Hepatic stellate cell (primary cell): ENCODE measurements around the gene SPRR3.
"Not testable (repeated sequence)": the region's sequence is repeated elsewhere in the genome, so short reads cannot be mapped to it uniquely, and the experiment has no call there.

Experiments
- DNase-seq: peaks from one replicate; pipeline ENCODE4 v3.0.0; 2011; ENCODE audit warnings: low spot score

The SPRR3 gene

GRCh38 chr1:152983743-152984142 is 17.8 kb upstream of the SPRR3 start, which contains the start of gene SPRR1A:
SPRR1A (plus strand) TSS chr1:152984081; CDS start chr1:152985231, 1,150 bp downstream.
- no peak for DNase-seq

GRCh38 chr1:152986578-152986977 is 15.0 kb upstream of the SPRR3 start:
- DNase-seq = no peak

- no peak for DNase-seq
Observed at GRCh38 chr1:152993186-152993585, 8.4 kb upstream of the SPRR3 start.

GRCh38 chr1:152995842-152996241 is 5.7 kb upstream of the SPRR3 start:
- no peak for DNase-seq

- DNase-seq = no peak
Observed at GRCh38 chr1:152996633-152997400, 4.7 kb upstream of the SPRR3 start.

- no peak for DNase-seq
Observed at GRCh38 chr1:152997901-152998300, 3.6 kb upstream of the SPRR3 start.

- DNase-seq = no peak
Observed at GRCh38 chr1:152998476-152998875, 3.1 kb upstream of the SPRR3 start.

GRCh38 chr1:152999818-153000217 is 1.7 kb upstream of the SPRR3 start:
- no peak for DNase-seq

GRCh38 chr1:153000294-153000693 is 1.3 kb upstream of the SPRR3 start:
- DNase-seq = no peak

- not testable (repeated sequence) for DNase-seq
Observed at GRCh38 chr1:153011235-153011758, 9.7 kb downstream of the SPRR3 start.

- not testable (repeated sequence) for DNase-seq
Observed at GRCh38 chr1:153021829-153022228, 20.3 kb downstream of the SPRR3 start.

GRCh38 chr1:153022340-153022739 is 20.8 kb downstream of the SPRR3 start:
- not testable (repeated sequence) for DNase-seq

GRCh38 chr1:153023109-153023508 is 21.6 kb downstream of the SPRR3 start:
- no peak for DNase-seq

GRCh38 chr1:153024413-153024812 is 22.9 kb downstream of the SPRR3 start:
- DNase-seq = no peak

- no peak for DNase-seq
Observed at GRCh38 chr1:153025797-153026196, 24.2 kb downstream of the SPRR3 start.

- DNase-seq = no peak
Observed at GRCh38 chr1:153028766-153029165, 27.2 kb downstream of the SPRR3 start.

- DNase-seq = no peak
Observed at GRCh38 chr1:153030895-153031294, 29.3 kb downstream of the SPRR3 start, which contains the start of gene SPRR1B. SPRR1B (plus strand) TSS chr1:153031203; CDS start chr1:153032346, 1,143 bp downstream.

- no peak for DNase-seq
Observed at GRCh38 chr1:153032073-153032472, 30.5 kb downstream of the SPRR3 start.

GRCh38 chr1:153032677-153033308 is 31.2 kb downstream of the SPRR3 start:
- DNase-seq = peak; percentile 2

- DNase-seq = no peak
Observed at GRCh38 chr1:153035211-153035610, 33.7 kb downstream of the SPRR3 start.

GRCh38 chr1:153040950-153041631 is 39.5 kb downstream of the SPRR3 start, which contains the start of gene SPRR2D:
SPRR2D (minus strand) TSS chr1:153041120; CDS start chr1:153040346, 774 bp downstream.
- no peak for DNase-seq

- no peak for DNase-seq
Observed at GRCh38 chr1:153049211-153049610, 47.7 kb downstream of the SPRR3 start.
